Liver (tissue), 3 donors: ENCODE results near the gene POPDC2.
"Not testable (repeated sequence)": the region's sequence is repeated elsewhere in the genome, so short reads cannot be mapped to it uniquely, and the experiment has no call there.

ENCODE experiments used
- CTCF ChIP-seq: fragments of 150-350 bp; IDR thresholded peaks from 2 replicates; pipeline ENCODE4 v1.5.1; 2017; ENCODE audit warnings: improper control_type of control experiment, low read depth, low read length; ENCODE audit not compliant: missing input control
- RAD21 ChIP-seq, 2 donors: IDR thresholded peaks; 2 replicates each; pipeline ENCODE4 v1.6.1; 2016; ENCODE audit warnings: antibody characterized with exemption in 2 of 2, mild to moderate bottlenecking in 2 of 2
- TAF1 ChIP-seq: conservative IDR thresholded peaks from 2 replicates; pipeline ENCODE4 v1.6.1; 2016; ENCODE audit warnings: antibody characterized with exemption, mild to moderate bottlenecking
- ZBTB33 ChIP-seq: IDR thresholded peaks from 2 replicates; pipeline ENCODE4 v1.6.1; 2016; ENCODE audit warnings: antibody characterized with exemption
- donor health status: healthy.
- donor health status: healthy.

GRCh38 chr3:119594929-119595328 is 65.5 kb downstream of the POPDC2 start:
- not testable (repeated sequence) for TF ChIP-seq CTCF; RAD21 (IDR thresholded peaks at IDR 0.05); ZBTB33; TAF1
